Smooth muscle cell (in vitro differentiated cells): ENCODE measurements around the gene TENM4. TPM values are rescaled to one million over a fixed set of nuclear protein-coding genes. Genes with fewer than 3 reads are reported as not detected.

Source experiments
- DNase-seq: peaks from one replicate; lab custom pipeline; 2025; ENCODE audit not compliant: unreplicated experiment; lab: John Stamatoyannopoulos, UW
- H2AFZ ChIP-seq: fragments of 200-600 bp; sonication (generic); 2 replicates; pipeline ENCODE4 v1.6.0; 2016; ENCODE audit warnings: antibody characterized with exemption, low read depth, mild to moderate bottlenecking
- H3F3A ChIP-seq: fragments of 200-600 bp; sonication (generic); 2 replicates; pipeline ENCODE4 v1.6.0; 2017; ENCODE audit warnings: antibody characterized with exemption, low read depth
- H3K27ac ChIP-seq: fragments of 200-600 bp; sonication (generic); 2 replicates; pipeline ENCODE4 v1.5.1; 2016; ENCODE audit warnings: low read depth, mild to moderate bottlenecking
- H3K27me3 ChIP-seq: fragments of 200-600 bp; sonication (generic); 2 replicates; pipeline ENCODE4 v1.6.1; 2016; ENCODE audit warnings: low read depth, mild to moderate bottlenecking
- H3K36me3 ChIP-seq: fragments of 200-600 bp; sonication (generic); 2 replicates; pipeline ENCODE4 v1.5.1; 2016; ENCODE audit warnings: low read depth
- H3K4me1 ChIP-seq: fragments of 200-600 bp; sonication (generic); 2 replicates; pipeline ENCODE4 v1.5.1; 2016; ENCODE audit warnings: low read depth
- H3K4me2 ChIP-seq: fragments of 200-600 bp; sonication (generic); 2 replicates; pipeline ENCODE4 v1.6.0; 2016; ENCODE audit warnings: mild to moderate bottlenecking
- H3K4me3 ChIP-seq: fragments of 200-600 bp; sonication (generic); 2 replicates; pipeline ENCODE4 v1.5.1; 2016; ENCODE audit warnings: mild to moderate bottlenecking
- H3K79me2 ChIP-seq: fragments of 200-600 bp; sonication (generic); 2 replicates; pipeline ENCODE4 v1.6.0; 2016; ENCODE audit warnings: low read depth, mild to moderate bottlenecking
- H3K9ac ChIP-seq: fragments of 200-600 bp; sonication (generic); 2 replicates; pipeline ENCODE4 v1.6.0; 2016; ENCODE audit warnings: low read depth
- H3K9me3 ChIP-seq: fragments of 200-600 bp; sonication (generic); replicated peaks from 2 replicates; pipeline ENCODE4 v1.5.1; 2016; ENCODE audit warnings: low read depth
- H4K20me1 ChIP-seq: fragments of 200-600 bp; sonication (generic); 2 replicates; pipeline ENCODE4 v1.6.0; 2016; ENCODE audit warnings: low read depth
- CTCF ChIP-seq: fragments of 200-600 bp; sonication (generic); IDR thresholded peaks from 2 replicates; pipeline ENCODE4 v1.5.1; 2017; ENCODE audit warnings: borderline replicate concordance, mild to moderate bottlenecking, antibody characterized with exemption; ENCODE audit not compliant: insufficient read depth, poor library complexity, severe bottlenecking
- WGBS: methylation state at CpG from one replicate; pipeline ENCODE4 v1.1.7; 2016; ENCODE audit warnings: low lambda C conversion rate; 5-methylcytosine and 5-hydroxymethylcytosine counted together
- polyA plus RNA-seq: library from polyadenylated mRNA; unstranded; fragments of >200 nt; fragmentation: Nextera tagmentation; extraction: Ambion mirVana; gene quantifications from 2 replicates; pipeline ENCODE4 v1.2.1, GENCODE V29; 2016
- total RNA-seq: library from RNA; depleted of rRNA; stranded (reverse); fragments of >200 nt; gene quantifications from 2 replicates; pipeline ENCODE4 v1.2.3, GENCODE V29; 2014

Gene TENM4
- total and polyA plus RNA-seq, 2 experiments from 2014 or later: 31.6 to 38.2 TPM

GRCh38 chr11:78987748-78988147 lies 453.1 kb downstream of the TENM4 start:
- H3F3A ChIP-seq: no peaks in the 10 kb centered on the region
- H3K9me3 ChIP-seq: no peaks in the 10 kb centered on the region
- H2AFZ ChIP-seq: no peak overlapping the region
- WGBS: 98% methylated on average over 4 of the region's 4 CpGs
- TF ChIP-seq CTCF: no peak
- no peaks in the 10 kb centered on the region for H3K36me3 ChIP-seq
- H3K9ac ChIP-seq: no peak overlapping the region
- H3K27me3 ChIP-seq: no peaks in the 10 kb centered on the region
- peaks cover 7% of the 10 kb centered on the region for H3K4me1 ChIP-seq
- H3K27ac ChIP-seq: no peak overlapping the region
- DNase-seq: no peak
- H3K4me2 ChIP-seq: no peak overlapping the region
- H4K20me1 ChIP-seq: no peaks in the 10 kb centered on the region
- no peaks in the 10 kb centered on the region for H3K79me2 ChIP-seq
- H3K4me3 ChIP-seq: no peak overlapping the region

GRCh38 chr11:78986305-78986704 lies 454.5 kb downstream of the TENM4 start:
- no peak overlapping the region for H3K4me3 ChIP-seq
- H3K36me3 ChIP-seq: no peaks in the 10 kb centered on the region
- no peaks in the 10 kb centered on the region for H3K27me3 ChIP-seq
- no peak overlapping the region for H3K4me2 ChIP-seq
- peaks cover 7% of the 10 kb centered on the region for H3K4me1 ChIP-seq
- no peak overlapping the region for H3K27ac ChIP-seq
- TF ChIP-seq CTCF: no peak
- H3K9ac ChIP-seq: no peak overlapping the region
- WGBS: 97% methylated on average over 8 of the region's 8 CpGs
- no peaks in the 10 kb centered on the region for H3K9me3 ChIP-seq
- H2AFZ ChIP-seq: no peak overlapping the region
- H4K20me1 ChIP-seq: no peaks in the 10 kb centered on the region
- no peak for DNase-seq
- no peaks in the 10 kb centered on the region for H3K79me2 ChIP-seq
- H3F3A ChIP-seq: no peaks in the 10 kb centered on the region

- 78% methylated on average over 3 of the region's 3 CpGs for WGBS
- Histone ChIP-seq H3K79me2 (no peaks in the 10 kb centered on the region), H3K9me3 (no peaks in the 10 kb centered on the region), H3K27me3 (no peaks in the 10 kb centered on the region), H3K36me3 (no peaks in the 10 kb centered on the region), H4K20me1 (no peaks in the 10 kb centered on the region), H3F3A (no peaks in the 10 kb centered on the region), H3K4me2 (no peak overlapping the region), H2AFZ (no peak overlapping the region), H3K4me3 (no peak overlapping the region), H3K4me1 (peaks cover 6% of the 10 kb centered on the region), H3K9ac (no peak overlapping the region), H3K27ac (no peak overlapping the region)
- TF ChIP-seq CTCF: no peak
- DNase-seq: no peak
Observed at GRCh38 chr11:78985663-78986062, 455.2 kb downstream of the TENM4 start.

- H2AFZ ChIP-seq: no peak overlapping the region
- H3K9ac ChIP-seq: no peak overlapping the region
- no peaks in the 10 kb centered on the region for H3K9me3 ChIP-seq
- no peak overlapping the region for H3K27ac ChIP-seq
- no peaks in the 10 kb centered on the region for H3K27me3 ChIP-seq
- H3K4me1 ChIP-seq: no peaks in the 10 kb centered on the region
- H3K4me3 ChIP-seq: no peak overlapping the region
- no peak overlapping the region for H3K4me2 ChIP-seq
- H4K20me1 ChIP-seq: no peaks in the 10 kb centered on the region
- no peaks in the 10 kb centered on the region for H3K79me2 ChIP-seq
- no peaks in the 10 kb centered on the region for H3K36me3 ChIP-seq
- H3F3A ChIP-seq: no peaks in the 10 kb centered on the region
- DNase-seq: no peak
- TF ChIP-seq CTCF: no peak
- WGBS: 60% methylated on average over 4 of the region's 4 CpGs
Observed at GRCh38 chr11:78982473-78982872, 458.4 kb downstream of the TENM4 start.
